Upper lobe of left lung (tissue), 4 donors: ENCODE measurements around the gene C10orf71.

Experiments
- CTCF ChIP-seq, 6 experiments: fragments of 450-650 bp in 4 of 6; fragments of 200-600 bp in 2 of 6; sonication (generic) in 2 of 6; IDR thresholded peaks; one replicate each; pipeline ENCODE4 v1.5.1; 2016 to 2019; ENCODE audit warnings: antibody characterized with exemption in 6 of 6
- POLR2A ChIP-seq, 4 donors: fragments of 450-650 bp; IDR thresholded peaks; one replicate each; pipeline ENCODE4 v1.5.1; 2016 to 2017; ENCODE audit warnings: antibody characterized with exemption in 4 of 4, mild to moderate bottlenecking in 2 of 4
- POLR2AphosphoS5 ChIP-seq, 2 donors: sonication (generic); formaldehyde crosslinking; IDR thresholded peaks; one replicate each; pipeline ENCODE4 v1.5.1; 2017; ENCODE audit warnings: antibody characterized with exemption in 2 of 2

- TF ChIP-seq CTCF (IDR thresholded peaks at IDR 0.05) (no peak), POLR2AphosphoS5 (IDR thresholded peaks at IDR 0.05) (no peak), POLR2A (IDR thresholded peaks at IDR 0.05) (no peak)
Measured at GRCh38 chr10:49357910-49358309, 58.9 kb downstream of the C10orf71 start.
